Activated gamma-delta T cell (primary cell): Measurements from ENCODE around the gene GATAD2A.
A peak's percentile ranks its signal among the peaks of the same experiment; 100 is the strongest.

ENCODE experiments used
- DNase-seq: peaks from one replicate; lab custom pipeline; 2025; lab: John Stamatoyannopoulos, UW

GATAD2A gene

GRCh38 chr19:19531951-19532805 lies 126.7 kb downstream of the GATAD2A start:
- peak; percentile 68 for DNase-seq

DNA sequence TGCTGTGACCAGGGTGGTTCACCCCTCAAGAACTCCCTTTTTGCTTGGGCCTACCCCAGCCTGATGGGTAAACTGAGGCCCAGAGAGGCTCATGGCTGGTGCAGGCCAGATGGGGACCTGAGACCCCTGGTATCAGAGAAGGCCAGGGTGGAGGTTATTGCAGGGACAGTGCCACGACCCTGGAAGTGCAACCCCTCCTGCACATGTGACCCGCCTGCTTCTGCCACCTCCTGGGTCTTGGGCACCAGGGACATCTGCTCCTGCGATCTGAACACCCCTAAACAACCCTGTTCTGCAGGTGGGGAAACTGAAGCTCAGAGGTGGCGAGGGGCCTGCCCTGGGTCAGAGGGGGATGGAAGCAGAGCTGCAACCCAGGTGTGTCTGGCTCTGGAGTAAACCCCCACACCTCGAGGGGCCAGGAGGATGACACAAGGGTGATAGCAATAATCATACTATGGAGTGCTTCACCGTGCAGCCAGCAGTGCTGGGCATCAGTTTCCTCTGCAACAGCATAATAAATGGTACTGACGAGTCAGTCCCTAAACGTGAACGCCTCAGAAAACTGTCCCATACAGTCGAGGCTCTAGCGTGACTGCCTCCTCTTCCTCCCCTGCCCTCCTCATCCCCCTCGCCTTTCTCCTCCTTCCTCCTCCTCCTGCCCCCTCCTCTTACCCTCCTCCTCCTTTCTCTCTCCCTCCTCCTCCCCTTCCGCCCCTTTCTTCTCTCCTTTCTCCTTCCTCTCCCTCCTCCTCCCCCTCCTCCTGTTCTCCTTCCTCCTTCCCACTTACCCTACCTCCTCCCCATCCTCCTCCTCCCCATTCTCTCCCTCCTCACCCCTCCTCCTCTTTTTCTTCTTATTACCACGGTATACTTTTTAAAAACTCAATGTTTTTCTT lies 127.6 kb downstream of the GATAD2A start:
- no peak for DNase-seq

GRCh38 chr19:19533841-19534240 lies 128.4 kb downstream of the GATAD2A start:
- no peak for DNase-seq

DNA sequence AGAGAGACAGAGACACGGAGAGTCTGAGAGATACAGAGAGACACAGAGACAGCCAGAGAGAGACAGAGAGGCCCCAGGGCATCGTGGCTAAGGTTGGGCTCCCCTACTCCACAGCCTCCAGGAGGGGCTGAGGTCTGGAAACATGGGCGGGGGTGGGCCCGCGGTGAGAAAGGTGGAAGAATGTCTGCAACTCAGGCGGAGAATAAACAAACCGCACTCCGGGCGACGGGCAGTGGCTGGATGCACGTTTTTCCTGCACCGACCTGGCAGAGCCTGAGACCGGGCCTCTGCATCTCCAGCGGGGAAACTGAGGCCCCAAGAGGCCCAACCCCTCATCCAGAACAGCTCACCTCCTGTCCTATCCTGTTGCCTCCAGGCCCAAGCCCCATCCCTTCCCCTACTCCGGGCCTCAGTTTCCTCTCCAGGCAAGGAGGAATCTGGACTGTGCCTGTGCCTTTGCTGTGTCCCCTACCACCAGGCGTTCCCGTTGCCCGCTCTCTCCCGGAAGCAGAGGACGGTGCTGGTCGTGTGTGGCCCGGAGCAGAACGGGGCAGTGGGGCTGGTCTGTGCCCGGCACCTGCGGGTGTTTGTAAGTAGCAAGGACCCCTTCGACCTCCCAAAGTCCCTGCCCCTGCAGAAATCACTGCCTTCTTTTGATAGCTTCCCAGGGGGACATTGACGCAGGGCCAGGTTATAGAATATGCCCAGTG lies 129.2 kb downstream of the GATAD2A start:
- DNase-seq = no peak

DNA sequence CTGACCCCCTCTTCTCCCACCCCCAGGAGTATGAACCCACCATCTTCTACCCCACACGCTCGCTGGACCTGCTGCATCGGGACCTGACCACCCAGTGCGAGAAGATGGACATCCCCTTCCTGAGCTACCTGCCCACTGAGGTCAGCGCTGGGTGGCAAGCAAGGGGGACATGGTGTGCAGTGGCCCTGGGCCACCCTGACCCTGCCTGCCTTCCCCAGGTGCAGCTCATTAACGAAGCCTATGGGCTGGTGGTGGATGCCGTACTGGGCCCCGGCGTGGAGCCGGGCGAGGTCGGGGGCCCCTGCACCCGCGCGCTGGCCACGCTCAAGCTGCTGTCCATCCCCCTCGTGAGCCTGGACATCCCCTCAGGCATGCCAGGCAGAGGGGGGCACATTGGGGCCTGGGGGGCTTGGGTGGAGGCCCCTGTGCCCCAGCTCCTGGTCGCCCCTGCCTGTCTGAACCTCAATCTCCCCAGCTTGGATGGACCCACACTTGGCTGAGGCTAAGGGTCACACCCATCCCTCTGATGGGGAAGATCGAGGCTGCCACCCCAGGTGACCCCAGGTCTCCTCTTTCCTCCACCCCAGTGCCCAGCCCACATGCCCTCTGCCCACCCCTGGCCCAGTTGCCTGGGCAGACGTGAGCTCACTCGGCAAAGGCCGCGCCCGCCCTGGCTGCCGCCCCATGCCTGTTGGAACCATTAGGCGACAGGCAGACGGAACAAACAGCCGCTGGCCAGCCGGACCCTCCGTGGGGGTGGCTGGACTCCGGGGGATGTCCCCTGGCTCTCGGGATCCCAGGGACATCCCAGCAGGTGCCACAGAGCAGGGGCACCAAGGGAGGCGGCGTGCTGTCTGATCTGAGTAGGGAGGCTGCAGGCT lies 130.1 kb downstream of the GATAD2A start:
- DNase-seq = no peak

GRCh38 chr19:19537075-19538048 lies 131.9 kb downstream of the GATAD2A start:
- DNase-seq = no peak

DNA sequence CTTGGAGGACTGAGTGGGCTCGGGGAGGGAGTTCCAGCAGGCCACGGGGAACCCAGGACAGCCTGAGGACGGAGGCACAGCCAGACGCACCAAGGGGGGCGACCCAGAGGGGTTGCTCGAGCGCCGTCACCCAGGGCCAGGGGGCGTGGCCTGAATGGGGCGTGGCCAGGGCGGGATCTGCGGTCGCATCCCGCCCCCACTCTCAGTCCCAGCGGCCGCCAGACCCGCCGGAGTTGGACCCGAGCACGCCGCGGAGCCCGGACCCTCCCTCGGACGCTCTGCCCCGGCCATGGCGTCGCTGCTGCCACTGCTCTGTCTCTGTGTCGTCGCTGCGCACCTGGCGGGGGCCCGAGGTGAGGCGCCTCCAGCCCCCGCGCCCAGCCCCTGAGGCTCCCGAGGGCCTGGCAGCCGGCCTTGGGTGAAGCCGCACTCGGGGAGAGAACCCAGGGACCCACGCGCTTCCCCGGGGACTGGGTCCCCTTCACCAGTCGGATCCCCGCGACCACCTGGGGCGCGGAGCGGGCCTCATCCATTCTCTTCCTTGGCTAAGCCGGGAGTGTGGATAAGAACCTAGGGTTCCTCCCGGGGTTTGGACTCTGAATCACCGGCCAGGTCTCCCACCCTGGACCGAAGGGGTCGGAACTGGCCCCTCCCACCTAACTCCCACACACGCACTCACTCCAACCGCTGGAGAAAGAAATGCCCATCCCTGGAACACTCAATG lies 132.7 kb downstream of the GATAD2A start, which contains the start of gene CILP2:
Gene CILP2, plus strand, starts transcription at position 205 of the 724 bp plus-strand sequence. Its CDS starts 85 bp downstream, at position 290.
- DNase-seq = no peak

GRCh38 chr19:19538785-19539166 lies 133.3 kb downstream of the GATAD2A start:
- no peak for DNase-seq

DNA sequence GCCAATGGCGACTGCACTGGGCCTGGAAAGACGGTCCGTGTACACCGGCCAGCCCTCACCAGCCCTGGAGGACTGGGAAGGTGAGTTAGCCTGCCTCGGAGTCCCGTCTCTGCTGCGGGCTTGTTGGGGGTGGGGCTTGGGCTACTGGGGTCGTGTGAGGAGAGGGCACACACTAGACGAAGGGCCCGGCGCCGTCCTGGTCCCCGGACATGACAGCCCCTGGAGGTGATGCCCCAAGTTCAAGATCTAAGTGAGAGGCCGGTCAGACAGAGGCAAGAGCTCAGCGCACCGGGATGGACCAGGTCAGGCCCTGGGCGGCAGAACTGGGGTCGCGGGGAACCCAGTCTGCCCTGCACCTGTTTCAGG lies 134.2 kb downstream of the GATAD2A start:
- DNase-seq = no peak

GRCh38 chr19:19540064-19540714 lies 134.7 kb downstream of the GATAD2A start:
- peak; percentile 45 for DNase-seq

DNA sequence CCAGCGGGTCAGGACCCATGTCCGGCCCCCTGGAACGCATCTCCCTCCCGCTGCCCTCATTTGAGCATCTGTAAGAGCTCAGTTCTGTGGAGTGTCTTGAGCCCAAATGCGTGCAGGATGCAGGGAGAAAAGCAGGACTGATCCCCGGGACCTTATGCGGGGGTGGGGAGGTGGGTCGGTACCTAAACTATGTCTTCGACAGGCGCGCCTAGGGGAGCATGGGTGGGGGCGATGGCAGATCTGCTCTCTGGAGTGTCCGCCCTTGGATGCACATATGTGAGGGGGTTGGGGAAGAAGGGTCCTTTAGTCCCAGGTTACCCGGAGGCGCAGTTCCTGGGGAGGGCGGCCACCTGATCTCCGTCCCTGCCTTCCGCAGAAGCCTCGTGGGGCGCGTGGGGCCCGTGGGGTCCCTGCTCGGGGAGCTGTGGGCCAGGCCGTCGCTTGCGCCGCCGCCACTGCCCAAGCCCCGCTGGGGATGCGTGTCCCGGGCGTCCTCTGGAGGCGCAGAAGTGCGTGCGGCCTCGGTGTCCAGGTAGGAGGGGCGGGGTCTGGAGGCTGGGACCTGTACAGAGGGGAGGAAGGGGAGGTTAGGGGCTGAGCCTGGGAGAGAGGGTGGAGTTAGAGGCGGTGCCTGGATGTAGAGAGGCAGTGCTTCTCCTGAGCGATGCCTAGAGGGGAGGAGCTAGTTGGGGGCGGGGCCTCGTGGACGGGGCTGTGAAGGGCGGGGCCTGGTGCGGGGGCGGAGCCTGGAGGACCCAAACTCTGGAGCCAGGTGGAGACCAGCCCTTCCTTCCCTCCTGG lies 135.4 kb downstream of the GATAD2A start:
- peak; percentile 36 for DNase-seq

GRCh38 chr19:19541616-19542015 lies 136.1 kb downstream of the GATAD2A start:
- DNase-seq = no peak

- no peak for DNase-seq
These were observed 137.0 kb downstream of the GATAD2A start for GRCh38 chr19:19542507-19542906.

GRCh38 chr19:19543101-19543500 lies 137.6 kb downstream of the GATAD2A start:
- no peak for DNase-seq

- no peak for DNase-seq
These were observed 138.2 kb downstream of the GATAD2A start for GRCh38 chr19:19543640-19544039.

GRCh38 chr19:19544257-19544953 lies 138.9 kb downstream of the GATAD2A start:
- DNase-seq = no peak

DNA sequence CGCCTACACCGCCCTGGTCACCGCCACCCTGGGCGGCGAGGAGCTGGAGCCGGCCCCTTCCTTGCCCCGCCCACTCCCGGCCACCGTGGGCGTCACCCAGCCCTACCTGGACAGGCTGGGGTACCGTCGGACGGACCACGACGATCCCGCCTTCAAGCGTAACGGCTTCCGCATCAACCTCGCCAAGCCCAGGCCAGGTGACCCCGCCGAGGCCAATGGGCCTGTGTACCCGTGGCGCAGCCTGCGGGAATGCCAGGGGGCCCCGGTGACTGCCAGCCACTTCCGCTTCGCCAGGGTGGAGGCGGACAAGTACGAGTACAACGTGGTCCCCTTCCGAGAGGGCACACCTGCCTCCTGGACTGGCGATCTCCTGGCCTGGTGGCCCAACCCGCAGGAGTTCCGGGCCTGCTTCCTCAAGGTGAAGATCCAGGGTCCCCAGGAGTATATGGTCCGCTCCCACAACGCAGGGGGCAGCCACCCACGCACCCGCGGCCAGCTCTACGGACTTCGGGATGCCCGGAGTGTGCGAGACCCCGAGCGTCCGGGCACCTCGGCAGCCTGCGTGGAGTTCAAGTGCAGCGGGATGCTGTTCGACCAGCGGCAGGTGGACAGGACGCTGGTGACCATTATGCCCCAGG lies 139.6 kb downstream of the GATAD2A start:
- no peak for DNase-seq
